ENCODE data around the gene PCDH12.

PCDH12 gene

DNA sequence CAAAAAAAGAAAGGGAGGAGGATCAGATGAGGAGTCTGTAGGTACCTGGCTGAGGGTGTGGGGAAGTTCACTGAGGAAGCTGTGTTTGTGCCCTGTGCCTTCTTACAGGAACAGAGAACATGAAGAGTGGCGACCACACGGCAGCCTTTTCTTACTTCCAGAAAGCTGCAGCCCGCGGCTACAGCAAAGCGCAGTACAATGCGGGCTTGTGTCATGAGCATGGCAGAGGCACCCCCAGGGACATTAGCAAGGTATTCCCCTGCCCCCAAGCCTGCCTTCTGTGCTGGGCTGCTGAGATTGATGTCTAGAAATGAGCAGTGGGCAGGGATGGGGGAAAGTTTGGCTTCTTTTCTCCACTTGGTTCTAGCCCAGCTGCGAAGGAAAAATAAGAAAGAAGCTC, 24.9 kb downstream of the PCDH12 start:
- peaks cover 84% of the 10 kb centered on the region for H3K36me3 ChIP-seq

DNA sequence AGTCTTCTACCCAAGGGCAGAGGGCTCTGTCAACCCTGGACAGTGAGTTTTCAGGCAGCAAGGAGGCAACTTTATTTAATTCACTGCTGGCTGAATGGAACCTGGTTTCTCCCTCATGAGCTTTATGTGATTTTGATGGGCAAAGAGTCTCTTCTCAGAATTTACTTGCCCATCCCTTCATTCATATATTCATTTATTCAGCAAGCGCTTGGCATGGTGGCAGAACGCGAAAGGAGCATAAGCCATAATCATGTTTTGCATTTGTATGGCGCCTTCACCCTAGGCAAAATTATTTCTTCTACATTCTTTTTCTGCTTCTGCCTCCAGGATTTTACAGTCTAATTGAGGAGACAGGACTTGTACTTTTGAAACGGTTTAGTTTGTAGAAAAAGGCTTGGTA, 26.3 kb downstream of the PCDH12 start:
- Histone ChIP-seq H3K4me3 (ENCODE audit: low read depth, low read length) (no peak overlapping the region), H3K27ac (peak overlapping the region; percentile 76), H3K36me3 (peaks cover 86% of the 10 kb centered on the region), H3K9me3 (ENCODE audit: severe bottlenecking) (no peaks in the 10 kb centered on the region), H3K27me3 (ENCODE audit: insufficient read depth, low read depth, severe bottlenecking) (no peaks in the 10 kb centered on the region)
- no peak for DNase-seq
- TF ChIP-seq, protein P1, sequence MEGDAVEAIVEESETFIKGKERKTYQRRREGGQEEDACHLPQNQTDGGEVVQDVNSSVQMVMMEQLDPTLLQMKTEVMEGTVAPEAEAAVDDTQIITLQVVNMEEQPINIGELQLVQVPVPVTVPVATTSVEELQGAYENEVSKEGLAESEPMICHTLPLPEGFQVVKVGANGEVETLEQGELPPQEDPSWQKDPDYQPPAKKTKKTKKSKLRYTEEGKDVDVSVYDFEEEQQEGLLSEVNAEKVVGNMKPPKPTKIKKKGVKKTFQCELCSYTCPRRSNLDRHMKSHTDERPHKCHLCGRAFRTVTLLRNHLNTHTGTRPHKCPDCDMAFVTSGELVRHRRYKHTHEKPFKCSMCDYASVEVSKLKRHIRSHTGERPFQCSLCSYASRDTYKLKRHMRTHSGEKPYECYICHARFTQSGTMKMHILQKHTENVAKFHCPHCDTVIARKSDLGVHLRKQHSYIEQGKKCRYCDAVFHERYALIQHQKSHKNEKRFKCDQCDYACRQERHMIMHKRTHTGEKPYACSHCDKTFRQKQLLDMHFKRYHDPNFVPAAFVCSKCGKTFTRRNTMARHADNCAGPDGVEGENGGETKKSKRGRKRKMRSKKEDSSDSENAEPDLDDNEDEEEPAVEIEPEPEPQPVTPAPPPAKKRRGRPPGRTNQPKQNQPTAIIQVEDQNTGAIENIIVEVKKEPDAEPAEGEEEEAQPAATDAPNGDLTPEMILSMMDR (IDR thresholded peaks at IDR 0.05; ENCODE audit: low read depth, low read length): no peak

More for the DNA sequence above, 24.9 kb downstream of the PCDH12 start:
- no peak overlapping the region for H3K27ac ChIP-seq
- no peaks in the 10 kb centered on the region for H3K9me3 ChIP-seq (ENCODE audit: severe bottlenecking)
- TF ChIP-seq, protein P1 (IDR thresholded peaks at IDR 0.05; ENCODE audit: low read depth, low read length): no peak
- H3K27me3 ChIP-seq (ENCODE audit: insufficient read depth, low read depth, severe bottlenecking): no peaks in the 10 kb centered on the region
- H3K4me3 ChIP-seq (ENCODE audit: low read depth, low read length): no peak overlapping the region
- no peak for DNase-seq

DNA sequence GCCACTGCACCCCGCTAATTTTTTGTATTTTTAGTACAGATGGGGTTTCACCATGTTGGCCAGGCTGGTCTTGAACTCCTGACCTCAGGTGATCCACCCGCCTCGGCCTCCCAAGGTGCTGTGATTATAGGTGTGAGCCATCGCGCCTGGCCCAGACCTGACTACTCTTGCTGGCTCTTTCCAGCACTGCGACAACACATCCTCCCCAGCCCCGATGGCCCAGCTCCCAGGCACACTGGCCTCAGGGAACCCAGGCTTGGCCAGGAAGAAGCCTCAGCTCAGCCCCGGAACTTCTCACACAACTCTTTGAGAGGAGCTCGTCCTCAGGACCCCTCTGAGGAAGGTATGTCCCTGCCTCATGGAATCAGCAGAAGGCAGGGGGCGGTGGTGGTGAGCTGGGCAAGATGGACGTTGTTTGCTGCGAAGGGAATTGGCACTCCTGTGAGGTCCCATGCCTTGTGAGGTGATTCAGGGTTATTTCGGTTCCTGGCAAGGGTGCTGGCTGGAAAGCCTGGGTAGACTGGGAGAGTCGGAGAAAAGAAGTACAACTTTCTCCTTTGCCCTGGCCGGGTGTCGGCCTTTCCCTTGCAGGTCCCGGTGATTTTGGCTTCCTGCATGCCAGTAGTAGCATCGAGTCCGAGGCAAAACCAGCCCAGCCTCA, 28.5 kb downstream of the PCDH12 start:
- H3K27ac ChIP-seq: no peak overlapping the region
- TF ChIP-seq, protein P1 (IDR thresholded peaks at IDR 0.05; ENCODE audit: low read depth, low read length): no peak
- no peak overlapping the region for H3K4me3 ChIP-seq (ENCODE audit: low read depth, low read length)
- H3K27me3 ChIP-seq (ENCODE audit: insufficient read depth, low read depth, severe bottlenecking): no peaks in the 10 kb centered on the region
- no peak for DNase-seq
- peaks cover 89% of the 10 kb centered on the region for H3K36me3 ChIP-seq
- no peaks in the 10 kb centered on the region for H3K9me3 ChIP-seq (ENCODE audit: severe bottlenecking)

DNA sequence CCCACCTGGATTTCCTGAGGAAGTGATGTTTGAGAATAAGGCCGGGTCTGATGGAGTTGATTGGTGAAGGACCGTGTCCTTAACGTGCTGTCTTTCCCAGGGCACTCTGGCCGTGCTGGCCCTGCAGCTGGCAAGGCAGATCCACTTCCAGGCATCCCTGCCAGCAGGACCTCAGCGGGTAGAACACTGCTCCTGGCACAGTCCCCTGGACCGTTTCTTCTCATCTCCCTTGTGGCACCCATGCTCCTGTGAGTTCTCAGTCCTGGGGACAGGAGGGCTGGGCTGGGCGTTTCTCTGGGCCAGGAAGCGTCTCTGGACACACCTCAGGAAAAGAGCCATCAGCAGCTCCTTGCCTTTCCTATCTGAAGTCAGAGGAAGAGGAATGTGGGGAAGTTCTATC, 30.0 kb downstream of the PCDH12 start:
- peaks cover 75% of the 10 kb centered on the region for H3K36me3 ChIP-seq

DNA sequence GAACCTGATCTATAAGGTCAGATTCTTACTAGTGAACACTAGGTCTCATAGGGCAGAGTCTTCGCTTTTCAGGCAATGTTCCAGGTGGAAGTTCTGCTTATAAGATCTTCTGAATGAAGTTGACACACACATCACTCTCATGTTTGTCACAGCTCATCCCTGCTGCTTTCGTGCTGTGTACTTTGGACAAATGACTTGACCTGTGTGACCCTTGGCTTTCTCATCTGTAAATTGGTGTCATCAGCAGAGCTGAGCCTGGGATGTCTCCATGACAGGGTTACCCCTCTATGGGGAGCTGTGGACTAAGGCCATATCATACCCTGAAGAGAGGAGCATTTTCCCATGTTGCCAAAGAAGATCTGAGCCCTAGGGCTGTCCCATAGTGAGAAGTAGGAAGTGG, 31.6 kb downstream of the PCDH12 start:
- TF ChIP-seq, protein P1 (IDR thresholded peaks at IDR 0.05; ENCODE audit: low read depth, low read length): no peak
- H3K9me3 ChIP-seq (ENCODE audit: severe bottlenecking): no peaks in the 10 kb centered on the region
- no peak overlapping the region for H3K27ac ChIP-seq
- H3K36me3 ChIP-seq: peaks cover 62% of the 10 kb centered on the region
- H3K27me3 ChIP-seq (ENCODE audit: insufficient read depth, low read depth, severe bottlenecking): no peaks in the 10 kb centered on the region
- no peak overlapping the region for H3K4me3 ChIP-seq (ENCODE audit: low read depth, low read length)
- no peak for DNase-seq

More for the DNA sequence above, 30.0 kb downstream of the PCDH12 start:
- DNase-seq: no peak
- H3K27ac ChIP-seq: no peak overlapping the region
- H3K4me3 ChIP-seq (ENCODE audit: low read depth, low read length): no peak overlapping the region
- H3K9me3 ChIP-seq (ENCODE audit: severe bottlenecking): no peaks in the 10 kb centered on the region
- TF ChIP-seq, protein P1 (IDR thresholded peaks at IDR 0.05; ENCODE audit: low read depth, low read length): no peak
- no peaks in the 10 kb centered on the region for H3K27me3 ChIP-seq (ENCODE audit: insufficient read depth, low read depth, severe bottlenecking)
